GM18505 (cell line): ENCODE data around the gene PRSS22.

ENCODE experiments used
- ATAC-seq: cut with Tn5 transposase; IDR thresholded peaks from one replicate; pipeline ENCODE4 v1.9.1; 2021; ENCODE audit not compliant: unreplicated experiment
- POLR2A ChIP-seq: IDR thresholded peaks from 4 replicates; pipeline ENCODE4 v1.6.1; 2011; ENCODE audit warnings: borderline replicate concordance; ENCODE audit not compliant: insufficient read depth, insufficient read length; ENCODE audit errors: extremely low read depth

Gene PRSS22

DNA sequence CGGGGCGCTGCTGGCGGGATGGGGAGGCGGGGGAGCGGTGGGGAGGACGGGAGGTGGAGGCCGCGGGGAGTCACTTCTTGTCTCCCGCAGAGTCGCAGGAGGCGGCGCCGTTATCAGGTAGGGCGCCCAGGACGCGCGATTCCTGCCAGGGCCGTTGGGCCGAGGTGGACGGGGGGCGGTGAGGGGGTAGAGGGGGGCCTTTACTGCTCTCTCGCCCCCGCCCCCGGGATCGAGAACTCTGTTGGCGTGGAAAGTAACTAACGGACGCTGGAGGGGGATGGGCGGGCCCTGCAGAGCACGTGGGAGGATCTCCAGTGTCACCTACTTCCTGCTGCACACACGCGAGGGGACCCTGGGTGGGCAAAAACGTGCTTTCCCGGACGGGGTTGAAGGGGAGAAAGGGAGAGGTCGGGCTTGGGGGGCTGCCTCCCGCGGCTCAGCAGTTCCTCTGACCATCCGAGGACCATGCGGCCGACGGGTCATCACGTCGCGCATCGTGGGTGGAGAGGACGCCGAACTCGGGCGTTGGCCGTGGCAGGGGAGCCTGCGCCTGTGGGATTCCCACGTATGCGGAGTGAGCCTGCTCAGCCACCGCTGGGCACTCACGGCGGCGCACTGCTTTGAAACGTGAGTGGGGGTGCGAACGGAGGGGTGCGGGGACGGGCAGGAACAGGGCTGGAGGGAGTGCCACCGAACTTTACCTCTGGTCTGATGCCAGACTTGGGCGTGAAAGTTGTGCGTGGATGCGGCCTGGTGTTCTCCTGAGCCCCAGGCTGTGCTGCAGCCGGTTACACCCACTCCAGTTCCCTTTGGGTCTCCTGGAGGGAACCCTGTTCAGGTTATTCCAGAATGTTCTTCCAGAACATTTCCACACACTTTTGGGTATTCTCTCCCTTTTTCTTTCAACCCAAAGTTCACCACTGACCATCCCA lies 40.4 kb downstream of the PRSS22 start:
- no peak for ATAC-seq
- TF ChIP-seq POLR2A, result no peak

GRCh38 chr16:2816751-2817339 lies 41.1 kb downstream of the PRSS22 start, which contains the start of gene PRSS21:
Gene PRSS21, plus strand, starts transcription at chr16:2817237. Its CDS starts 32 bp downstream, at chr16:2817269.
- ATAC-seq, result no peak
- TF ChIP-seq POLR2A, result no peak

- no peak for TF ChIP-seq POLR2A
- ATAC-seq, result no peak
Observed at GRCh38 chr16:2815299-2815771, 42.6 kb downstream of the PRSS22 start.

- ATAC-seq, result no peak
- no peak for TF ChIP-seq POLR2A
Observed at GRCh38 chr16:2814551-2815298, 43.2 kb downstream of the PRSS22 start.

DNA sequence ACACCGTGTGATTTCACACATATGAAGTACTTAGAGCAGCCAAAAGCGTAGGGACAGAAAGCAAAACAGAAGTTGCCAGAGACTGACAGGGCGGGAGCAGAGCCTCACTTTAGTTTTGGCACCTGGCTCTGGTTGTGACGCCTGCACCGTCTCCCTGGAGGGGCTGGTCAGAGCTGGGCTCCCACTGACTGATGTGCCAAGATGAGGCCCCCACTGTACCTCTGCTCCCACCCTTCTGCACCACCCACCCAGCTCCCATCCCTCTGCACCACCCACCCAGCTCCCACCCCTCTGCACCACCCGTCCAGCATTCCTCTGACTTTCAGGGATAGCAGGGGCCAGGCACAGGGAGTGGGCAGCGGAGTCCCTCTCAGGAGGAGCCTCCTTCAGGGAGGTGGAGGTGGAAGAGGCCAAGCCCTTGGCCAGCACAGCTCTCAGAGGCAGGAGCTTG lies 44.2 kb downstream of the PRSS22 start:
- no peak for ATAC-seq
- no peak for TF ChIP-seq POLR2A

GRCh38 chr16:2811703-2812471 lies 46.1 kb downstream of the PRSS22 start:
- ATAC-seq, result no peak
- TF ChIP-seq POLR2A, result no peak

DNA sequence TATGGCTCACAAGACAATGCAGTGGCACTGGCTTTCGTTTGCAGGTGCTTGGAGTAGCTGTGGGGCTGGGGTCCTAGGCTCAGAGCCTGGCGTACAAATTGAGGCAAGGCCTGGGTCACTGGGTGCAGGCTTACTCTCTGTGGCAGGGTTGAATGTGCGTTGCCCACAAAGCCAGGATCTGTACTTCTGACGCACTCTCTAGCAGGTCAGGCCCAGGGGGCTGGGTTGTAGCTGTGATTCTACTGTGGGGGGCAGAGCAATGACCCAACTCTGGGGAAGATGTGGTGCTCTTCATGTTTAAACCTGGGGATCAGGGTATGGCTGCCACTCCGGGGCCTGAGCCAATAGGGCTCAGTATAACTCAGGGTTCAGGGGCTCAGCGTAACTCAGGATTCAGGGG lies 47.3 kb downstream of the PRSS22 start:
- no peak for TF ChIP-seq POLR2A
- no peak for ATAC-seq

DNA sequence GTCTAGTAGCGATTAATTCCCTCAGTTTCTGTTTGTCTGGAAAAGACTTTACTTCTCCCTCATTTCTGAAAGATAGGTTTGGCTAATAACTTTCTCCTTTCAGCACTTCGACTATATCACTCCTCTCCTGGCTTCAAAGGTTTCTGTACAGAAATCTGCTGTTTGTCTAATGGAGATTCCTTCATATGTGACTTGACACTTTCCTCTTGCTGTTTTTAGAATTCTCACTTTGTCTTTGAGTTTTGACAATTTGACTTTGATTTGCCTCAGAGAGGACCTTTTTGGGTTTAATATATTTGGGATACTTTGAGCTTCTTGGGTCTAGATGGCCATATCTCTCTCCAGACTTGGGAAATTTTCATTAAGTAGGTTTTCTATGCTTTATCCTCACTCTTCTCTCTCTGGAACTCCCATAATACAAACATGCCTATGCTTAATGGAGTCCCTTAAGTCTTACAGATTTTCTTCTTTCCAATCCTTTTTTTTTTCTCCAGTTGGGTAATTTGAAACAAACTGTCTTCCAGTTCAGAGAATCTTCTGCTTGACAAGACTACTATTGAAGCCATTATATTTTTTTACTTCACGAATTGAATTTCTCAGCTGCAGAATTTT lies 48.7 kb downstream of the PRSS22 start:
- no peak for TF ChIP-seq POLR2A
- ATAC-seq, result no peak

DNA sequence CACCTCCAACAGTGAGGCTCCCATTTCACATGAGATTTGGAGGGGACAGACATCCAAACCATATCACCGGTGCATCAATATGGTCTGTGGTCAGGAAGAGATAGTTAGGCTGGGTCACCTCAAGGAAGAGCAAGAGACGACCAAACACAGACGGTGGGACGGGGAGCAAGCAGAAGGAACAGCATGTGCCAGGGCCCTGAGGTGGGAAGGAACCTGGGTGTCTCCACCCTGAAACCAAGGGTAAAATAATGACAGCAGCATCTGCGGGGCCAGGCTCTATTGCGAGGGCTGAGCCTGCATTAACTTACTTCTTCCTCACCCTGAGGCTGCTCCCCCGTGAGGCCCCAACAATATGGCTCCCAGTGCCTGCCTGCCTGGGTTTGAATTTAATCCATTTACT lies 49.8 kb downstream of the PRSS22 start:
- TF ChIP-seq POLR2A, result no peak
- no peak for ATAC-seq

DNA sequence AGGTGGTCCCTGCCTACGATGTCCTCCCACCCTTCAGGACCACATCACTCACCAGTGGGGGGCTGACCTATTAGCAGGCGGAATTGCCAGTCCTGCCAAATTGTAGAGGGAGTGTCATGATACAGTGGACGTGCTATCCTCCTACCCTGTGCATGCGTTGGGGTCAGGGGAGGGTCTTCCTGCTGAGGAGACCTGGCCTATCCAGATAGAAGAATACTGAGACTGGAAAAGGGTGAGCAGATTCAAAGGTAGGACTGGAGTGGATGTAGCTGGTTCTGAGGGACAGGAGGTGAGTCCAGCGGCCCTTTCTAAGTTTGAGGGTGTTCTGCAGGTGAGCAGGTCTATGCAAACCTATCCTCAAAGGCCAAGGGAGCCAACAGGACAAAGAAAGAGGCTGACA lies 51.7 kb downstream of the PRSS22 start:
- no peak for TF ChIP-seq POLR2A
- ATAC-seq, result no peak

DNA sequence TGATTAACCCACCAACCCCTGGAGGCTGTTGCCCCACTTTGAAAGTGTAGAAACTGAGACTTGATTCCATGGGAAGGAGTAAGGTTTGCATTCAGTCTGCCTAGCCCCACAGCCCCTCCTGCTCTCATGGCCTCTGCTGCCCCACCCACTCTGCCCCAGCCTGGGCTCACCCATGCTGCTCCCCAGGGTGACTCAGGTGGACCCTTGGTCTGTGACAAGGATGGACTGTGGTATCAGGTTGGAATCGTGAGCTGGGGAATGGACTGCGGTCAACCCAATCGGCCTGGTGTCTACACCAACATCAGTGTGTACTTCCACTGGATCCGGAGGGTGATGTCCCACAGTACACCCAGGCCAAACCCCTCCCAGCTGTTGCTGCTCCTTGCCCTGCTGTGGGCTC lies 53.2 kb downstream of the PRSS22 start:
- no peak for TF ChIP-seq POLR2A
- ATAC-seq, result no peak

DNA sequence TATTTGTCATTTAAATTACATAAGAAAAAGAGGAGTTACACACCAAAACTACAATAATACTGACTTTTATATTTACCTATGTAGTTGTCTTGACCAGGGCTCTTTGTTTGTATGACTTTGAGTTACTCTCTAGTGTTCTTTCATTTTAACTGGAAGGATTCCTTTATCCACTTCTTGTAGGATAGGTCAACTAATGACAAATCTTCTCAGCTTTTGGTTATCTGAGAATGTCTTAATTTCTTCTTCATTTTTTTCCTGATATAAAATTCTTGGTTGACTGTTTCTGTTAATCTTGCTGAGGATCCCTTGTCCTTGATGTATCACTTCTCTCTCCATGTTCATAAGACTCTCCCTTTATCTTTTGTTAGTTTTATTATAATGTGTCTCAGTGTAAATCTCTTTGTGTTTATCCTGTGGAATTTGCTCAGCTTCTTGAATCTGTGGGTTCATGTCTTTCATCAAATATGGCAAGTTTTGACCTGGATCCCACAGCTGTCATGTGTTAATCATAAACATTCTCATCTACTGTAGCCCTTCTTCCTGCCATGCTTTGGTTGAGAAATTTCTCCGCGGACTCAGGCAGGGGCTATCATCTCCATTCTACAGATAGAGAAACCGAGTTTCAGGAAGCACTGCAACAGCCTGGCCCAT lies 54.3 kb downstream of the PRSS22 start:
- TF ChIP-seq POLR2A, result no peak

More for the DNA sequence above, 54.3 kb downstream of the PRSS22 start:
- no peak for ATAC-seq
